Activated CD8-positive, alpha-beta T cell treated with anti-CD3 and anti-CD28 coated beads for 36 hours (primary cell): Measurements from ENCODE around the gene AGO4. TPM values are rescaled to one million over a fixed set of nuclear protein-coding genes. Genes with fewer than 3 reads are reported as not detected.

Source experiments
- ATAC-seq: fragments of 200-7000 bp; cut with Tn5 transposase; one replicate; pipeline ENCODE4 v1.10.0; 2021; ENCODE audit warnings: mild to moderate bottlenecking, moderate library complexity
- CTCF ChIA-PET: fragments of 350-600 bp; sonication (Branson Sonifier 250); formaldehyde crosslinking; loops from one replicate; lab custom pipeline; 2021; ENCODE audit warnings: antibody characterized with exemption; lab: Charles Lee
- POLR2A ChIA-PET: fragments of 350-600 bp; sonication (Branson Sonifier 250); formaldehyde crosslinking; loops from one replicate; lab custom pipeline; 2021; ENCODE audit warnings: antibody characterized with exemption; lab: Charles Lee
- DNase-seq: peaks from one replicate; pipeline ENCODE4 v3.0.0-alpha.2; 2020
- H3K27ac Mint-ChIP-seq: one replicate; pipeline ENCODE4 v1.8.0; 2021; ENCODE audit warnings: mild to moderate bottlenecking, mixed read lengths
- H3K27me3 Mint-ChIP-seq: one replicate; pipeline ENCODE4 v1.8.0; 2021; ENCODE audit warnings: mixed read lengths
- H3K36me3 Mint-ChIP-seq: one replicate; pipeline ENCODE4 v1.8.0; 2021; ENCODE audit warnings: low read depth, mixed read lengths
- H3K4me1 Mint-ChIP-seq: one replicate; pipeline ENCODE4 v1.8.0; 2021; ENCODE audit warnings: low read depth, mixed read lengths
- H3K4me3 Mint-ChIP-seq: one replicate; pipeline ENCODE4 v1.8.0; 2021; ENCODE audit warnings: mild to moderate bottlenecking, moderate library complexity, mixed read lengths
- H3K9me3 Mint-ChIP-seq: one replicate; pipeline ENCODE4 v1.8.0; 2021; ENCODE audit warnings: mixed read lengths
- CTCF ChIP-seq: fragments of 200-600 bp; IDR thresholded peaks from one replicate; pipeline ENCODE4 v1.8.0; 2022; ENCODE audit warnings: antibody characterized with exemption, mild to moderate bottlenecking
- intact Hi-C: fragments of 100-400 bp; cut with micrococcal nuclease; formaldehyde crosslinking; loops from one replicate; pipeline ENCODE4 v1.10.0; 2022
- total RNA-seq, 2 experiments: library from RNA; stranded (reverse); gene quantifications; one replicate each; pipeline ENCODE4 v1.2.3, GENCODE V29; 2021

AGO4 gene
- total RNA-seq, 2 experiments from 2014 or later: 3.8 to 3.9 TPM

- Mint-ChIP-seq H3K27me3 (no peaks in the 10 kb centered on the region), H3K4me3 (no peak overlapping the region), H3K4me1 (no peaks in the 10 kb centered on the region), H3K9me3 (no peaks in the 10 kb centered on the region), H3K27ac (no peak overlapping the region), H3K36me3 (peaks cover 29% of the 10 kb centered on the region)
- no peak for DNase-seq
- ChIA-PET CTCF (interaction anchor here (0.7 kb wide), 1 partner anchor 18 kb away, joined by 3 read pairs; no protein-coding TSS in a partner anchor), POLR2A (no interaction called here)
- no peak for ATAC-seq
- no peak for TF ChIP-seq CTCF
- intact Hi-C loops: no loop called here
Measured at GRCh38 chr1:35902671-35903070, 94.9 kb downstream of the AGO4 start.

Other genes with a start within 250 kb of the AGO4 start
- gene TFAP2E, start 234.7 kb upstream of the AGO4 start, total RNA-seq: under 1 TPM; 0.56 to 0.58 TPM
- gene PSMB2, start 166.5 kb upstream of the AGO4 start, total RNA-seq: 10 to 100 TPM; 92.9 to 94.2 TPM
- 10 to 100 TPM; 10.4 to 11.0 TPM for gene C1orf216, start 89.1 kb upstream of the AGO4 start, total RNA-seq
- 10 to 100 TPM; 50.8 to 52.5 TPM for gene CLSPN, start 38.0 kb upstream of the AGO4 start, total RNA-seq
- gene AGO1, start 75.2 kb downstream of the AGO4 start, total RNA-seq: 10 to 100 TPM; 33.0 to 34.2 TPM
- 10 to 100 TPM; 27.7 to 30.0 TPM for gene AGO3, start 123.1 kb downstream of the AGO4 start, total RNA-seq